GM12878 (cell line): ENCODE measurements around the gene CD72. TPM values are rescaled to one million over a fixed set of nuclear protein-coding genes. Genes with fewer than 3 reads are reported as not detected.

Source experiments
- EED ChIP-seq: sonication (generic); IDR thresholded peaks from 2 replicates; pipeline ENCODE4 v1.6.1; 2016; ENCODE audit warnings: antibody characterized with exemption, low read depth
- HDAC2 ChIP-seq: fragments of 200-600 bp; sonication (generic); IDR thresholded peaks from 2 replicates; pipeline ENCODE4 v1.6.1; 2017
- KAT2A ChIP-seq: conservative IDR thresholded peaks from 2 replicates; pipeline ENCODE4 v1.6.1; 2011; ENCODE audit warnings: low read depth, low read length; ENCODE audit not compliant: control insufficient read depth
- SIN3A ChIP-seq: IDR thresholded peaks from 2 replicates; pipeline ENCODE4 v1.6.1; 2012; ENCODE audit warnings: low read depth, low read length, improper control_type of control experiment
- SIX5 ChIP-seq: IDR thresholded peaks from 2 replicates; pipeline ENCODE4 v1.6.1; 2011; ENCODE audit warnings: mild to moderate bottlenecking, low read depth, low read length, moderate library complexity; ENCODE audit not compliant: severe bottlenecking
- ZBED1 ChIP-seq: IDR thresholded peaks from 2 replicates; pipeline ENCODE4 v1.6.1; 2016; ENCODE audit warnings: borderline replicate concordance
- ZNF207 ChIP-seq: fragments of 450-650 bp; IDR thresholded peaks from 2 replicates; pipeline ENCODE4 v1.6.1; 2014; ENCODE audit warnings: antibody characterized with exemption, mild to moderate bottlenecking, borderline replicate concordance
- ZNF274 ChIP-seq: IDR thresholded peaks from one replicate; pipeline ENCODE4 v1.8.0; 2011; ENCODE audit not compliant: insufficient read length, insufficient read depth
- polyA plus RNA-seq, 11 experiments: library from polyadenylated mRNA; depleted of rRNA in 4 of 11; unstranded in 6 of 11; stranded (reverse) in 5 of 11; fragments of >200 nt; fragmentation: Nextera tagmentation in 4 of 11; fragmentation: Illumina TruSeq in 1 of 11; extraction: Ambion mirVana in 4 of 11; extraction: Trizol in 1 of 11; gene quantifications; 1 replicate in 1 of 11; 2 replicates in 10 of 11; pipeline versions ENCODE4 v1.2.1 to v1.2.3, GENCODE V29; 2011 to 2016; ENCODE audit warnings: inconsistent platforms in 2 of 11, missing spikeins in 2 of 11, low read depth in 1 of 11
- total RNA-seq, 4 experiments: library from RNA; depleted of rRNA in 3 of 4; stranded (reverse); fragments of >200 nt in 3 of 4; fragmentation: Illumina TruSeq in 1 of 4; extraction: Trizol in 1 of 4; gene quantifications; 2 replicates each; pipeline versions ENCODE4 v1.2.1 to v1.2.3, GENCODE V29; 2013 to 2021
- TF ChIP-seq, protein P1 (sequence below): fragments of 450-650 bp; IDR thresholded peaks from 2 replicates; pipeline ENCODE4 v1.6.1; 2016; ENCODE audit warnings: mild to moderate bottlenecking
- TF ChIP-seq, protein P2 (sequence below): fragments of 450-650 bp; IDR thresholded peaks from 2 replicates; pipeline ENCODE4 v1.6.1; 2017; ENCODE audit warnings: mild to moderate bottlenecking, moderate library complexity

Gene CD72
- total and polyA plus RNA-seq, 10 of the 15 experiments (the other 5 are each of a cell fraction or from before 2014, with no cell fraction given): 2.1 to 14.2 (median 4.4) TPM

DNA sequence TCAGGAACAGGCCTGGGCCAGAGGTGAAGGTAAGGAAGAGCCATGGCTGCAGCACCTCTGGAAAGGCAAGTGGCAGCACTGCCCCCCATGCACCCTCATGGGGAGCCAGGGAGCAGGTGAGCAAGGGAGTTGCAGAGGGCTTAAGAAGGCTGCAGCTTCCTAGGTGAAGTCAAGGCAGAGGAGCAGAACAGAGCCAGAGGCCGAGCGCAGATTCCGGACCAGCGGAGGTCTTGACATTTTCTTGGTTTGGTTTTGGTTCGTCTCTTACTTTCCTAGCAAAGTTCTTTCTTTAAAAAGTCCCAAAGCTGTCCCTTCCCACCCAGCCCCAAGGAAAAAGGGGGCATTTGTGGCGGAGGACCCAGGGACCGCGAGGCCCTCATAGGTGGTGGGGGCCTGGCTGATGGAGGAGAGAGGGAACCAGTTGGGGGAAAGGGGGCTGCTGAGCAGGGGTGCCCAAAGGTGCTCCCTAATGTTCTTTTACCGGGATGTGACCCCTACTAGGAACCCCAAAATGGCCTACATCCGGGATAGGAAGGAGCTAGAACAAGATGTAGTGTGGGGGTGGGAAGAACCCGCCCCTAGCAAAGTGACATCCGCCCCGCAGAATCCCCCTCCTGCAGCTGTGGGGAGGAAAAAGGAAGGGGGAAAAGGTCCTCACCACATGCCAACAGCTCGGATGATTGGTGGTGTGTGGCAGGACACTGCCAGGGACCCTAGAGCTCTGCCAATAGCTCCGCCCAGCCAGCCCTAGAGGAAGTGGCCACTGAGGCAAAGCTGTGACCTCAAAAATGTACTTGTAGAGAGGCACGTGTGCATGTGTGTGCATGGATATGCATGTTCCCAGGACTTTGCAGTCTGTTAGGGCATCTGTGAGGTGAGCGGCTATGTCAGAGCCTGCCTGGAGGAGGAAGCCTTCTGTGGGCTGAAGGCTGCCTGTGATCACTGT, 914 bp upstream of the CD72 start (continued):
- TF ChIP-seq, protein P1, sequence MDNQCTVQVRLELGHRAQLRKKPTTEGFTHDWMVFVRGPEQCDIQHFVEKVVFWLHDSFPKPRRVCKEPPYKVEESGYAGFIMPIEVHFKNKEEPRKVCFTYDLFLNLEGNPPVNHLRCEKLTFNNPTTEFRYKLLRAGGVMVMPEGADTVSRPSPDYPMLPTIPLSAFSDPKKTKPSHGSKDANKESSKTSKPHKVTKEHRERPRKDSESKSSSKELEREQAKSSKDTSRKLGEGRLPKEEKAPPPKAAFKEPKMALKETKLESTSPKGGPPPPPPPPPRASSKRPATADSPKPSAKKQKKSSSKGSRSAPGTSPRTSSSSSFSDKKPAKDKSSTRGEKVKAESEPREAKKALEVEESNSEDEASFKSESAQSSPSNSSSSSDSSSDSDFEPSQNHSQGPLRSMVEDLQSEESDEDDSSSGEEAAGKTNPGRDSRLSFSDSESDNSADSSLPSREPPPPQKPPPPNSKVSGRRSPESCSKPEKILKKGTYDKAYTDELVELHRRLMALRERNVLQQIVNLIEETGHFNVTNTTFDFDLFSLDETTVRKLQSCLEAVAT: no peak
- TF ChIP-seq SIX5: no peak
- no peak for TF ChIP-seq SIN3A
- TF ChIP-seq, protein P2, sequence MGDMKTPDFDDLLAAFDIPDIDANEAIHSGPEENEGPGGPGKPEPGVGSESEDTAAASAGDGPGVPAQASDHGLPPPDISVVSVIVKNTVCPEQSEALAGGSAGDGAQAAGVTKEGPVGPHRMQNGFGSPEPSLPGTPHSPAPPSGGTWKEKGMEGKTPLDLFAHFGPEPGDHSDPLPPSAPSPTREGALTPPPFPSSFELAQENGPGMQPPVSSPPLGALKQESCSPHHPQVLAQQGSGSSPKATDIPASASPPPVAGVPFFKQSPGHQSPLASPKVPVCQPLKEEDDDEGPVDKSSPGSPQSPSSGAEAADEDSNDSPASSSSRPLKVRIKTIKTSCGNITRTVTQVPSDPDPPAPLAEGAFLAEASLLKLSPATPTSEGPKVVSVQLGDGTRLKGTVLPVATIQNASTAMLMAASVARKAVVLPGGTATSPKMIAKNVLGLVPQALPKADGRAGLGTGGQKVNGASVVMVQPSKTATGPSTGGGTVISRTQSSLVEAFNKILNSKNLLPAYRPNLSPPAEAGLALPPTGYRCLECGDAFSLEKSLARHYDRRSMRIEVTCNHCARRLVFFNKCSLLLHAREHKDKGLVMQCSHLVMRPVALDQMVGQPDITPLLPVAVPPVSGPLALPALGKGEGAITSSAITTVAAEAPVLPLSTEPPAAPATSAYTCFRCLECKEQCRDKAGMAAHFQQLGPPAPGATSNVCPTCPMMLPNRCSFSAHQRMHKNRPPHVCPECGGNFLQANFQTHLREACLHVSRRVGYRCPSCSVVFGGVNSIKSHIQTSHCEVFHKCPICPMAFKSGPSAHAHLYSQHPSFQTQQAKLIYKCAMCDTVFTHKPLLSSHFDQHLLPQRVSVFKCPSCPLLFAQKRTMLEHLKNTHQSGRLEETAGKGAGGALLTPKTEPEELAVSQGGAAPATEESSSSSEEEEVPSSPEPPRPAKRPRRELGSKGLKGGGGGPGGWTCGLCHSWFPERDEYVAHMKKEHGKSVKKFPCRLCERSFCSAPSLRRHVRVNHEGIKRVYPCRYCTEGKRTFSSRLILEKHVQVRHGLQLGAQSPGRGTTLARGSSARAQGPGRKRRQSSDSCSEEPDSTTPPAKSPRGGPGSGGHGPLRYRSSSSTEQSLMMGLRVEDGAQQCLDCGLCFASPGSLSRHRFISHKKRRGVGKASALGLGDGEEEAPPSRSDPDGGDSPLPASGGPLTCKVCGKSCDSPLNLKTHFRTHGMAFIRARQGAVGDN: peak; percentile 83
- no peak for TF ChIP-seq ZNF274
- TF ChIP-seq ZBED1: peak; percentile 43; the same call in 1 of the 2 replicates
- TF ChIP-seq HDAC2: no peak
- TF ChIP-seq EED: peak; percentile 69; the same call in 1 of the 2 replicates
- no peak for TF ChIP-seq KAT2A
- TF ChIP-seq ZNF207: no peak
